Psoas muscle (tissue), 8 donors: ENCODE data around the gene SLC7A9. TPM values are rescaled to one million over a fixed set of nuclear protein-coding genes. Genes with fewer than 3 reads are reported as not detected.

Experiments
- ATAC-seq, 4 donors: fragments of 200-7000 bp; cut with Tn5 transposase; one replicate each; pipeline ENCODE4 v1.9.1; 2020; ENCODE audit warnings: moderate library complexity in 3 of 4, mild to moderate bottlenecking in 2 of 4
- DNase-seq, 2 donors: peaks; one replicate each; pipeline ENCODE4 v3.0.0-alpha.2; 2020
- H3K27ac ChIP-seq: fragments of 200-600 bp; one replicate; pipeline ENCODE4 v1.8.0; 2022
- H3K27me3 ChIP-seq, 3 donors: fragments of 200-600 bp in 1 of 3; one replicate each; pipeline versions ENCODE4 v1.6.1 to v1.8.0; 2013 to 2022; ENCODE audit warnings: low read length in 2 of 3, mild to moderate bottlenecking in 2 of 3, moderate library complexity in 1 of 3; ENCODE audit not compliant: insufficient read depth in 3 of 3
- H3K36me3 ChIP-seq, 2 donors: fragments of 200-600 bp in 1 of 2; one replicate each; pipeline versions ENCODE4 v1.6.1 to v1.8.0; 2013 to 2022; ENCODE audit warnings: low read depth in 1 of 2, mild to moderate bottlenecking in 1 of 2, moderate library complexity in 1 of 2; ENCODE audit not compliant: insufficient read depth in 1 of 2
- H3K4me1 ChIP-seq: fragments of 200-600 bp; one replicate; pipeline ENCODE4 v1.8.0; 2022
- H3K4me3 ChIP-seq: fragments of 200-600 bp; one replicate; pipeline ENCODE4 v1.8.0; 2022; ENCODE audit warnings: mild to moderate bottlenecking
- H3K9me3 ChIP-seq: fragments of 200-600 bp; one replicate; pipeline ENCODE4 v1.8.0; 2022
- WGBS, 3 donors: extraction: QIAGEN DNeasy Blood & Tissue Kit; methylation state at CpG; one replicate each; pipeline versions ENCODE4 v1.1.6 to v1.1.7; 2013; 5-methylcytosine and 5-hydroxymethylcytosine counted together
- intact Hi-C, 2 donors: fragments of 100-400 bp; cut with DNase I; formaldehyde crosslinking; loops; one replicate each; pipeline versions ENCODE4 v1.11.0 to v1.14.2; 2022
- long read RNA-seq, 2 donors: library from polyadenylated mRNA; unstranded; transcript quantifications; one replicate each; pipeline ENCODE4 v2.0.0, GENCODE V29; 2021
- polyA plus RNA-seq, 3 donors: library from polyadenylated mRNA; stranded (reverse); fragments of 200-250 nt; gene quantifications; one replicate each; pipeline ENCODE4 v1.2.3, GENCODE V29; 2013
- total RNA-seq, 4 donors: library from RNA; stranded (reverse); fragmentation: NEBNext Ultra II Directional in 2 of 4; extraction: Animal tissue kit (Norgen Biotek cat#: 25700) in 2 of 4; gene quantifications; one replicate each; pipeline versions ENCODE4 v1.2.1 to v1.2.4, GENCODE V29; 2021 to 2023
- TF ChIP-seq, protein P1 (sequence below): fragments of 200-600 bp; IDR thresholded peaks from one replicate; pipeline ENCODE4 v1.8.0; 2022; ENCODE audit warnings: antibody characterized with exemption
- donor health status: healthy with polysubstance abuse.
- donor health status: DM: no; HTN: no; CAD: no; lungs with moderate emphysema.
- donor health status: Bipolar disorder and iron deficiency.
- donor health status: healthy.
- donor health status: DM: yes; HTN: yes; CAD: no.
- donor health status: DM: no; HTN: no; CAD: no.
- donor health status: DM: no; HTN: no; CAD: no.
- donor health status: DM: yes; HTN: yes; CAD: no.

The SLC7A9 gene
- total RNA-seq (under 1 TPM in 1 of 4 donors, not detected in 3; 0.36 TPM), polyA plus RNA-seq (under 1 TPM; 0.10 to 0.23 (median 0.10) TPM)
- long read RNA-seq, donor 1 = 0 reads
- long read RNA-seq, donor 2 = 0 reads

DNA sequence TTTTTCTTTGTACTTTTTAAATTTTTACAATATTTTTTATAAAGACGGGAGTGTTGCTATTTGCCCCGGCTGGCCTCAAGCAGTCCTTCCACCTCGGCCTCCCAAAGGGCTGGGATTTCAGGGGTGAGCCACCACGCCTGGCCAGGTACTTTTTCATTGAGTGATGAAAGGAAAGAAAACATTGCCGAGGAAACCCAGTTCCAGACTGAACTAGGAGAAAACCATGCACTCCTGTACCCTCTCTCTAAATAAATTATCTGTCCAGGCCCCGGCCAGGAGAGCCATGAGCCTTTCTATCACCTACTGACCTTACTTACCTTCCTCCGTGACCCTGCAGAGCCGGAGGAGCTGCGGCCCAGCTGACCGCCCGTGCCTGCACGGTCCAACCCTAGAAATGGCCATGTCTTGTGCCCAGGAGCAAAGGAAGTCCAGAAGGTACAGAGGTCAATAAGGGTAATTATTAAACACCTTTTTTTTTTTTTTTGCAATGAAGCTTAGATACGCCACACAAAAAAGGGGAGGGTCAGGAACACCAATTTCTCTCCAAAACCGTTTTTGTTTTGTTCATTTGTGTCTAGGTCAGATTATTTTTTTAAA lies at the start of gene SLC7A9:
Gene SLC7A9, minus strand, starts transcription at position 399 of the 597 bp plus-strand sequence. CDS start 1,233 bp downstream, outside the sequence.
- no peak for ATAC-seq
- no peak within 1 kb of the TSS for H3K27ac ChIP-seq
- H3K36me3 ChIP-seq = no peaks in the 10 kb centered on the region
- H3K9me3 ChIP-seq = no peaks in the 10 kb centered on the region
- no peaks in the 10 kb centered on the region for H3K4me1 ChIP-seq
- no peak within 1 kb of the TSS for H3K4me3 ChIP-seq
- DNase-seq = peak in 1 of 2 donors; percentile 23
- TF ChIP-seq, protein P1, sequence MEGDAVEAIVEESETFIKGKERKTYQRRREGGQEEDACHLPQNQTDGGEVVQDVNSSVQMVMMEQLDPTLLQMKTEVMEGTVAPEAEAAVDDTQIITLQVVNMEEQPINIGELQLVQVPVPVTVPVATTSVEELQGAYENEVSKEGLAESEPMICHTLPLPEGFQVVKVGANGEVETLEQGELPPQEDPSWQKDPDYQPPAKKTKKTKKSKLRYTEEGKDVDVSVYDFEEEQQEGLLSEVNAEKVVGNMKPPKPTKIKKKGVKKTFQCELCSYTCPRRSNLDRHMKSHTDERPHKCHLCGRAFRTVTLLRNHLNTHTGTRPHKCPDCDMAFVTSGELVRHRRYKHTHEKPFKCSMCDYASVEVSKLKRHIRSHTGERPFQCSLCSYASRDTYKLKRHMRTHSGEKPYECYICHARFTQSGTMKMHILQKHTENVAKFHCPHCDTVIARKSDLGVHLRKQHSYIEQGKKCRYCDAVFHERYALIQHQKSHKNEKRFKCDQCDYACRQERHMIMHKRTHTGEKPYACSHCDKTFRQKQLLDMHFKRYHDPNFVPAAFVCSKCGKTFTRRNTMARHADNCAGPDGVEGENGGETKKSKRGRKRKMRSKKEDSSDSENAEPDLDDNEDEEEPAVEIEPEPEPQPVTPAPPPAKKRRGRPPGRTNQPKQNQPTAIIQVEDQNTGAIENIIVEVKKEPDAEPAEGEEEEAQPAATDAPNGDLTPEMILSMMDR = no peak
- intact Hi-C loops = no loop called here
- H3K27me3 ChIP-seq = no peaks in the 10 kb centered on the region
- WGBS, 3 donors = 77 to 79% (median 79%) methylated on average over 14 of the region's 14 CpGs

DNA sequence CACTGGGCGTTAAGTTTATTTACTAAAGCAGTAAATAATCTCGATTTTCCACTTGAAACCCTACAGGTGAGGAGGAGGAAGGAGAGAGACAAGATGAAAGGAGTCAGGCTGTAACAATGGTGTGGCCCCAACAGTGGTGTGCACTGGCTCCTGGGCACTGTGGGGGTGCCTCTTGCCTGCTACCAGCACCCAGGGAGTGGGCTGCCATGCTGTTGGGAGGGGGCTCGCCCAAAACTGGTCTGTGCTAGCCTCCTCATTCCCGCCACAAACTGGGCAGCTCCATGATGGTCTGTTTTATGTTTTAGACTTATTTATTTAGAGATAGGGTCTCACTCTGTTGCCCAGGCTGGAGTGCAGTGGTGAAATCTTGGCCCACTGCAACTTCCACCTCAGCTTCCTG lies 49.8 kb upstream of the SLC7A9 start:
- 91 to 97% (median 95%) methylated on average over 4 of the region's 4 CpGs for WGBS, 3 donors
- Histone ChIP-seq H3K36me3 (peaks cover 0 to 52% of the 10 kb centered on the region in 2 donors), H3K27me3 (no peaks in the 10 kb centered on the region), H3K9me3 (no peaks in the 10 kb centered on the region), H3K4me3 (no peak overlapping the region), H3K27ac (no peak overlapping the region), H3K4me1 (no peaks in the 10 kb centered on the region)
- TF ChIP-seq, protein P1 = no peak
- intact Hi-C loops = no loop called here
- DNase-seq = no peak
- ATAC-seq = no peak

DNA sequence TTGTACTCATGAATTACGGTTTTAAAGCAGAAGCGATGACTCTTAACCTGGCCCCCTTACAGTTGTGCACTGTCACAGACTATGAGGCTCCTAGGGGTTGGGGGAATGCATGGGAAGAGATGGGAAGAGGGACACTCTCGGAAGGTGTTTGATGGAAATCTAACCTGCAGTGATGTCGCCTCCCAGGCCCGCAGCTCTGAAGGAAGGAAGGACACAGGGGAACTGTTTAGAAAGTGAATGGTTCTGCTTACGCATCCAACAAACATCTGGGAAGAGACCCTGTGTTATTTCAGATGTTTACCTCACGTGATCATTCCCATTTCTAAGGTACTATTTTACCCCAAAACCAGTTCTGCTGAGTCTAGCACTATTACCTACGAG lies 48.0 kb upstream of the SLC7A9 start:
- ATAC-seq (no peak), DNase-seq (no peak)
- Histone ChIP-seq H3K36me3 (peaks cover 0 to 40% of the 10 kb centered on the region in 2 donors), H3K4me1 (no peaks in the 10 kb centered on the region), H3K9me3 (no peaks in the 10 kb centered on the region), H3K27ac (no peak overlapping the region), H3K4me3 (no peak overlapping the region), H3K27me3 (no peaks in the 10 kb centered on the region)
- intact Hi-C loops = no loop called here
- TF ChIP-seq, protein P1 = no peak
- WGBS, 3 donors = 90 to 92% (median 91%) methylated on average over 8 of the region's 8 CpGs

DNA sequence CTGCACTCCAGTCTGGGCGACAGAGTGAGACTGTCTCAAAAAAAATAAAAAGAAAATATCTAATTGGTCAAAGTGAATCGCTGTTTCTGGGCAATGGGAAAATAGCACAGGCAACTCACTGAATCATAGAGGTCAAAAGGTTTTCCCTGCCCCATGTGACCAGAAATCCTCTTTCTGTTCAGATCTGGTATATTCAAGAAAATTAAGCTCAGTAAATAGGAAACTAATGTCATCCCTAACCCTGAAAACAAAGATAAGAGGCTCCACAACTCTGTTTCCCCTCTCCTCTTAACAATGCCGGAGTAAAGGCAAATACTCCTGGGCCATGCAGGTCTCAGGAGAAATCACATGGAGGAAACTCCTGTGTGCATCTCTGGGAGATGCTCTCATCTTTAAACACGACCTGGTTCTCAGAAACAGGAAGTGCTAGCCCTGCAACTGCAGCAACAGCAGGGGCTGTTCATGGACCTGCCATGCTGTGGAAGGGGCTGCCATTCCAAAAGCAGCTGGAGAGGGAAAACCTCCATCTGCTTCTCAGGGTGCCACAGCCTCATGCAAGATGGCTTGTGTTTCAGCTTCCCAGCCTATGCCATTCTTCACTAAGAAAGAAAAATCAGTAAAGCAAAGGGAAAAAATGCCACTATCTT lies 47.5 kb upstream of the SLC7A9 start:
- intact Hi-C loops = no loop called here
- Histone ChIP-seq H3K9me3 (no peaks in the 10 kb centered on the region), H3K36me3 (peaks cover 0 to 35% of the 10 kb centered on the region in 2 donors), H3K27ac (no peak overlapping the region), H3K4me1 (no peaks in the 10 kb centered on the region), H3K4me3 (no peak overlapping the region), H3K27me3 (no peaks in the 10 kb centered on the region)
- DNase-seq (no peak), ATAC-seq (no peak)
- 49 to 59% (median 50%) methylated on average over 3 to 4 of the region's 4 CpGs for WGBS, 3 donors
- TF ChIP-seq, protein P1 = no peak
